CD14-positive monocyte (primary cell): Measurements from ENCODE around the gene TRAF1. TPM values are rescaled to one million over a fixed set of nuclear protein-coding genes. Genes with fewer than 3 reads are reported as not detected.
A peak's percentile ranks its signal among the peaks of the same experiment; 100 is the strongest.

ENCODE experiments used
- DNase-seq, 3 donors: peaks; one replicate each; pipeline ENCODE4 v3.0.0-alpha.2; 2011 to 2022
- H2AFZ ChIP-seq: 2 replicates; pipeline ENCODE4 v1.6.0; 2012; ENCODE audit warnings: mild to moderate bottlenecking, low read depth, low read length, inconsistent platforms; ENCODE audit not compliant: insufficient read depth, poor library complexity, severe bottlenecking
- H3K27ac ChIP-seq, 2 donors: 1 replicate in 1 of 2; 2 replicates in 1 of 2; pipeline ENCODE4 v1.5.1; 2012 to 2013; ENCODE audit warnings: low read length in 2 of 2, control low read depth in 1 of 2, inconsistent platforms in 1 of 2, low read depth in 1 of 2, mild to moderate bottlenecking in 1 of 2
- H3K27me3 ChIP-seq, 2 donors: one replicate each; pipeline versions ENCODE4 v1.6.0 to v1.6.1; 2011 to 2013; ENCODE audit warnings: low read length in 2 of 2; ENCODE audit not compliant: control insufficient read depth in 2 of 2, insufficient read depth in 2 of 2
- H3K36me3 ChIP-seq, 2 donors: replicated peaks in 1 of 2; 1 replicate in 1 of 2; 2 replicates in 1 of 2; pipeline versions ENCODE4 v1.5.1 to v1.6.1; 2012 to 2013; ENCODE audit warnings: low read length in 2 of 2, control low read depth in 1 of 2, inconsistent platforms in 1 of 2, mild to moderate bottlenecking in 1 of 2; ENCODE audit not compliant: insufficient read depth in 2 of 2, control insufficient read depth in 1 of 2
- H3K4me1 ChIP-seq, 2 donors: 1 replicate in 1 of 2; 2 replicates in 1 of 2; pipeline versions ENCODE4 v1.5.1 to v1.6.1; 2012 to 2013; ENCODE audit warnings: low read length in 2 of 2, control low read depth in 1 of 2, inconsistent platforms in 1 of 2, mild to moderate bottlenecking in 1 of 2, moderate library complexity in 1 of 2; ENCODE audit not compliant: insufficient read depth in 2 of 2, control insufficient read depth in 1 of 2
- H3K4me2 ChIP-seq: replicated peaks from 2 replicates; pipeline ENCODE3; 2012; ENCODE audit warnings: low read length, moderate library complexity, mild to moderate bottlenecking; ENCODE audit not compliant: poor library complexity, severe bottlenecking; ENCODE audit errors: extremely low read depth
- H3K4me3 ChIP-seq, 3 experiments: fragments of 200-600 bp in 1 of 3; sonication (generic) in 1 of 3; replicated peaks in 1 of 3; 1 replicate in 2 of 3; 2 replicates in 1 of 3; pipeline ENCODE4 v1.5.1; 2011 to 2013; ENCODE audit warnings: low read length in 3 of 3, mild to moderate bottlenecking in 3 of 3, control low read depth in 2 of 3, low read depth in 2 of 3, inconsistent platforms in 1 of 3, moderate library complexity in 1 of 3
- H3K79me2 ChIP-seq: 2 replicates; pipeline ENCODE4 v1.6.0; 2012; ENCODE audit warnings: mild to moderate bottlenecking, control low read depth, inconsistent platforms, low read length, moderate library complexity; ENCODE audit not compliant: insufficient read depth
- H3K9ac ChIP-seq: 2 replicates; pipeline ENCODE4 v1.6.0; 2017; ENCODE audit warnings: low read length, mild to moderate bottlenecking; ENCODE audit not compliant: insufficient read depth, poor library complexity, severe bottlenecking
- H3K9me3 ChIP-seq, 2 donors: replicated peaks in 1 of 2; 1 replicate in 1 of 2; 2 replicates in 1 of 2; pipeline versions ENCODE4 v1.5.1 to v1.6.1; 2012 to 2013; ENCODE audit warnings: low read length in 2 of 2, control low read depth in 1 of 2; ENCODE audit not compliant: control insufficient read depth in 1 of 2, insufficient read depth in 1 of 2
- H4K20me1 ChIP-seq: 2 replicates; pipeline ENCODE4 v1.6.0; 2012; ENCODE audit warnings: mild to moderate bottlenecking, low read length, control low read depth, moderate library complexity; ENCODE audit not compliant: insufficient read depth
- H3K27ac Mint-ChIP-seq, 7 donors: one replicate each; pipeline ENCODE4 v1.8.0; 2020; ENCODE audit warnings: mild to moderate bottlenecking in 7 of 7, mixed read lengths in 7 of 7, moderate library complexity in 6 of 7, inconsistent platforms in 2 of 7
- H3K27me3 Mint-ChIP-seq, 3 donors: one replicate each; pipeline ENCODE4 v1.8.0; 2021 to 2022; ENCODE audit warnings: low read depth in 3 of 3, mild to moderate bottlenecking in 3 of 3, mixed read lengths in 3 of 3, moderate library complexity in 3 of 3, inconsistent platforms in 1 of 3
- H3K36me3 Mint-ChIP-seq, 2 donors: one replicate each; pipeline ENCODE4 v1.8.0; 2020; ENCODE audit warnings: mixed read lengths in 2 of 2, inconsistent platforms in 1 of 2, mild to moderate bottlenecking in 1 of 2
- H3K4me1 Mint-ChIP-seq: one replicate; pipeline ENCODE4 v1.8.0; 2020; ENCODE audit warnings: mild to moderate bottlenecking, mixed read lengths
- H3K4me3 Mint-ChIP-seq, 2 donors: one replicate each; pipeline ENCODE4 v1.8.0; 2020; ENCODE audit warnings: mild to moderate bottlenecking in 2 of 2, mixed read lengths in 2 of 2, moderate library complexity in 1 of 2
- H3K9me3 Mint-ChIP-seq, 7 donors: one replicate each; pipeline ENCODE4 v1.8.0; 2020 to 2022; ENCODE audit warnings: mixed read lengths in 7 of 7, mild to moderate bottlenecking in 6 of 7, moderate library complexity in 6 of 7, inconsistent platforms in 2 of 7
- CTCF ChIP-seq: fragments of 200-600 bp; IDR thresholded peaks from one replicate; pipeline ENCODE4 v1.8.0; 2022; ENCODE audit warnings: antibody characterized with exemption, mild to moderate bottlenecking
- WGBS: methylation state at CpG from one replicate; pipeline ENCODE4 v1.1.5; 2013; ENCODE audit warnings: missing lambda C conversion rate; ENCODE audit not compliant: insufficient coverage; 5-methylcytosine and 5-hydroxymethylcytosine counted together
- intact Hi-C, 2 donors: fragments of 100-400 bp; cut with micrococcal nuclease; formaldehyde crosslinking; loops; one replicate each; pipeline versions ENCODE4 v1.15.0 to v1.15.1; 2023
- polyA plus RNA-seq, 3 donors: library from polyadenylated mRNA; depleted of rRNA in 1 of 3; unstranded in 2 of 3; stranded (reverse) in 1 of 3; fragments of 300-500 nt in 2 of 3; fragments of >200 nt in 1 of 3; fragmentation: Illumina TruSeq in 2 of 3; gene quantifications; 1 replicate in 2 of 3; 2 replicates in 1 of 3; pipeline ENCODE4 v1.2.3, GENCODE V29; 2012 to 2021

TRAF1 gene
- polyA plus RNA-seq, 3 donors = 0.15 to 22.8 (median 0.74) TPM

GRCh38 chr9:120864719-120865118 lies 61.9 kb downstream of the TRAF1 start:
- no peak overlapping the region for H3K27ac ChIP-seq
- peaks cover 61 to 71% of the 10 kb centered on the region in 2 donors for H3K36me3 ChIP-seq
- no peak overlapping the region for H3K4me3 ChIP-seq
- Mint-ChIP-seq H3K27ac (peak overlapping the region in 2 of 7 donors; percentile 42 to 68), H3K36me3 (peaks cover 62 to 70% of the 10 kb centered on the region in 2 donors), H3K4me1 (peaks cover 11% of the 10 kb centered on the region), H3K4me3 (no peak overlapping the region), H3K27me3 (peaks cover 0 to 2% (median 0%) of the 10 kb centered on the region in 3 donors), H3K9me3 (no peaks in the 10 kb centered on the region)
- H3K9ac ChIP-seq = no peak overlapping the region
- no peak overlapping the region for H2AFZ ChIP-seq
- no peaks in the 10 kb centered on the region for H4K20me1 ChIP-seq
- H3K9me3 ChIP-seq = no peaks in the 10 kb centered on the region
- no peaks in the 10 kb centered on the region for H3K27me3 ChIP-seq
- peaks cover 37% of the 10 kb centered on the region for H3K79me2 ChIP-seq
- intact Hi-C loops = no loop called here
- no peak for DNase-seq
- H3K4me1 ChIP-seq = peaks cover 16 to 20% of the 10 kb centered on the region in 2 donors
- no peak for TF ChIP-seq CTCF
- WGBS = no CpG with 5 or more reads among the region's 5 CpGs
- H3K4me2 ChIP-seq = no peak overlapping the region

- intact Hi-C loops = no loop called here
- H3K36me3 ChIP-seq = peaks cover 66 to 80% of the 10 kb centered on the region in 2 donors
- H3K9me3 Mint-ChIP-seq = no peaks in the 10 kb centered on the region
- H3K9me3 ChIP-seq = no peaks in the 10 kb centered on the region
- WGBS = no CpG with 5 or more reads among the region's 7 CpGs
- no peak overlapping the region for H3K4me2 ChIP-seq
- peak overlapping the region in 1 of 2 donors; percentile 44 for H3K27ac ChIP-seq
- H2AFZ ChIP-seq = no peak overlapping the region
- DNase-seq = no peak
- H3K4me3 ChIP-seq = no peak overlapping the region
- H3K27me3 ChIP-seq = no peaks in the 10 kb centered on the region
- H3K4me1 ChIP-seq = peaks cover 10 to 11% of the 10 kb centered on the region in 2 donors
- peaks cover 71 to 78% of the 10 kb centered on the region in 2 donors for H3K36me3 Mint-ChIP-seq
- peaks cover 0 to 3% (median 0%) of the 10 kb centered on the region in 3 donors for H3K27me3 Mint-ChIP-seq
- no peaks in the 10 kb centered on the region for H4K20me1 ChIP-seq
- H3K4me1 Mint-ChIP-seq = peaks cover 6% of the 10 kb centered on the region
- peak overlapping the region in 3 of 7 donors; percentile 4 to 74 (median 49) for H3K27ac Mint-ChIP-seq
- H3K79me2 ChIP-seq = peaks cover 37% of the 10 kb centered on the region
- H3K9ac ChIP-seq = no peak overlapping the region
- no peak overlapping the region for H3K4me3 Mint-ChIP-seq
- no peak for TF ChIP-seq CTCF
Measured at GRCh38 chr9:120863833-120864232, 62.8 kb downstream of the TRAF1 start.
